Measurements from ENCODE around the gene SPRY2.

SPRY2 gene

GRCh38 chr13:80334597-80335260, 6.2 kb downstream of the SPRY2 start:
- Histone ChIP-seq H3K27me3 (ENCODE audit: control insufficient read depth, low read length) (peaks cover 13% of the 10 kb centered on the region), H3K36me3 (ENCODE audit: control insufficient read depth, low read length) (no peaks in the 10 kb centered on the region), H4K20me1 (ENCODE audit: control insufficient read depth, insufficient read depth, low read depth, low read length) (no peaks in the 10 kb centered on the region), H3K9me3 (ENCODE audit: control insufficient read depth, insufficient read depth, low read length) (no peaks in the 10 kb centered on the region), H3K9me2 (replicated peaks; ENCODE audit: control insufficient read depth, low read length) (no peaks in the 10 kb centered on the region), H3K4me3 (ENCODE audit: low read length) (no peak overlapping the region), H3K4me2 (ENCODE audit: low read length) (no peak overlapping the region), H3K79me2 (ENCODE audit: control insufficient read depth, low read length) (no peaks in the 10 kb centered on the region), H3K4me1 (ENCODE audit: control insufficient read depth, low read length) (no peaks in the 10 kb centered on the region), H3F3A (ENCODE audit: control insufficient read depth, insufficient read depth) (no peaks in the 10 kb centered on the region), H3K27ac (ENCODE audit: low read depth, low read length) (no peak overlapping the region)
- no peak for TF ChIP-seq EZH2phosphoT487 (IDR thresholded peaks at IDR 0.05; ENCODE audit: borderline replicate concordance, low read length)
- no peak for TF ChIP-seq CTCF (IDR thresholded peaks at IDR 0.05; ENCODE audit: low read depth, low read length, poor library complexity, severe bottlenecking)

- Histone ChIP-seq H3K9me3 (ENCODE audit: control insufficient read depth, insufficient read depth, low read length) (no peaks in the 10 kb centered on the region), H3K4me2 (ENCODE audit: low read length) (no peak overlapping the region), H3K27ac (ENCODE audit: low read depth, low read length) (no peak overlapping the region), H4K20me1 (ENCODE audit: control insufficient read depth, insufficient read depth, low read depth, low read length) (no peaks in the 10 kb centered on the region), H3K4me3 (ENCODE audit: low read length) (no peak overlapping the region), H3K36me3 (ENCODE audit: control insufficient read depth, low read length) (no peaks in the 10 kb centered on the region), H3K9me2 (replicated peaks; ENCODE audit: control insufficient read depth, low read length) (no peaks in the 10 kb centered on the region), H3K4me1 (ENCODE audit: control insufficient read depth, low read length) (no peaks in the 10 kb centered on the region), H3F3A (ENCODE audit: control insufficient read depth, insufficient read depth) (no peaks in the 10 kb centered on the region), H3K79me2 (ENCODE audit: control insufficient read depth, low read length) (no peaks in the 10 kb centered on the region), H3K27me3 (ENCODE audit: control insufficient read depth, low read length) (no peaks in the 10 kb centered on the region)
- TF ChIP-seq EZH2phosphoT487 (IDR thresholded peaks at IDR 0.05; ENCODE audit: borderline replicate concordance, low read length), result no peak
- no peak for TF ChIP-seq CTCF (IDR thresholded peaks at IDR 0.05; ENCODE audit: low read depth, low read length, poor library complexity, severe bottlenecking)
Measured at GRCh38 chr13:80331984-80332383, 8.9 kb downstream of the SPRY2 start.

- Histone ChIP-seq H3K36me3 (ENCODE audit: control insufficient read depth, low read length) (no peaks in the 10 kb centered on the region), H3K27me3 (ENCODE audit: control insufficient read depth, low read length) (no peaks in the 10 kb centered on the region), H3K4me3 (ENCODE audit: low read length) (no peak overlapping the region), H4K20me1 (ENCODE audit: control insufficient read depth, insufficient read depth, low read depth, low read length) (no peaks in the 10 kb centered on the region), H3K9me2 (replicated peaks; ENCODE audit: control insufficient read depth, low read length) (no peaks in the 10 kb centered on the region), H3K4me1 (ENCODE audit: control insufficient read depth, low read length) (no peaks in the 10 kb centered on the region), H3K4me2 (ENCODE audit: low read length) (no peak overlapping the region), H3K27ac (ENCODE audit: low read depth, low read length) (no peak overlapping the region), H3F3A (ENCODE audit: control insufficient read depth, insufficient read depth) (no peaks in the 10 kb centered on the region), H3K9me3 (ENCODE audit: control insufficient read depth, insufficient read depth, low read length) (no peaks in the 10 kb centered on the region), H3K79me2 (ENCODE audit: control insufficient read depth, low read length) (no peaks in the 10 kb centered on the region)
- TF ChIP-seq EZH2phosphoT487 (IDR thresholded peaks at IDR 0.05; ENCODE audit: borderline replicate concordance, low read length), result no peak
- no peak for TF ChIP-seq CTCF (IDR thresholded peaks at IDR 0.05; ENCODE audit: low read depth, low read length, poor library complexity, severe bottlenecking)
Measured at GRCh38 chr13:80329250-80329649, 11.7 kb downstream of the SPRY2 start.
